ENCODE measurements around the gene TNFSF12.

The TNFSF12 gene

GRCh38 chr17:7548585-7549400 is at the start of gene TNFSF12:
Gene TNFSF12 (plus strand): TSS chr17:7549058. CDS start chr17:7549154, 96 bp downstream.
- peak within 1 kb of the TSS; percentile 74 for H3K4me3 ChIP-seq (ENCODE audit: low read length)
- DNase-seq (ENCODE audit: low read depth): peak; percentile 28
- no peak; the same call in 1 of the 2 replicates for TF ChIP-seq CTCF (conservative IDR thresholded peaks at IDR 0.05; ENCODE audit: low read length)

GRCh38 chr17:7499161-7499560 is 49.7 kb upstream of the TNFSF12 start:
- no peak for TF ChIP-seq CTCF (conservative IDR thresholded peaks at IDR 0.05; ENCODE audit: low read length)
- no peak for DNase-seq (ENCODE audit: low read depth)
- H3K4me3 ChIP-seq (ENCODE audit: low read length): no peak overlapping the region

DNA sequence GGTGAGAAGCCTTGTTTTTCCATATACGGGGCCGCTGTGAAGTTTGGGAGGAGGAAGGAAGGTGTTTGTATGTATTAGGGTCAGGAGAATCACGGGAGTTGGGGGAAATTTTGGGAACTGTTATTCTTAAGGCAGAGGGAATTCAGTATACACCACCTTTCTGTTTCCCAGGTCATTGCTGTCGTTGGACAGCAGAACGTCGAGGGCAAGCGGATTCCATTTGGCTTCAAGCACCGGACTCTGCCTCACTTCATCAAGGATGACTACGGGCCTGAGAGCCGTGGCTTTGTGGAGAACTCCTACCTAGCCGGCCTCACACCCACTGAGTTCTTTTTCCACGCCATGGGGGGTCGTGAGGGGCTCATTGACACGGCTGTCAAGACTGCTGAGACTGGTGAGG is 47.1 kb upstream of the TNFSF12 start:
- TF ChIP-seq CTCF (conservative IDR thresholded peaks at IDR 0.05; ENCODE audit: low read length): no peak
- DNase-seq (ENCODE audit: low read depth): no peak
- H3K4me3 ChIP-seq (ENCODE audit: low read length): no peak overlapping the region

GRCh38 chr17:7502171-7502847 is 46.5 kb upstream of the TNFSF12 start:
- no peak for TF ChIP-seq CTCF (conservative IDR thresholded peaks at IDR 0.05; ENCODE audit: low read length)
- no peak for DNase-seq (ENCODE audit: low read depth)
- no peak overlapping the region for H3K4me3 ChIP-seq (ENCODE audit: low read length)

DNA sequence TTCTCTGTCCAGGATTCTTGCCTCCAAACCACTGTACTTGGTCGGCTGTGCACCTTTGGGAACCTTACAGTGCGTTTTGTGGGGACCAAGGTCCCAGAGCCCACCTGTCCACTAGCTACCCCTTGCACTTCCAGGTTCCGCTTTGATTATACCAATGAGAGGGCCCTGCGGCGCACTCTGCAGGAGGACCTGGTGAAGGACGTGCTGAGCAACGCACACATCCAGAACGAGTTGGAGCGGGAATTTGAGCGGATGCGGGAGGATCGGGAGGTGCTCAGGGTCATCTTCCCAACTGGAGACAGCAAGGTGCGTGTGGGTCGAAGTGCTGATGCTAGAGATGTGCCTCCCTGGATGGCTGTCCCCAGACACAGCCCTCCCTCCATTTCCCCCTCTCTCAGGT is 45.9 kb upstream of the TNFSF12 start:
- TF ChIP-seq CTCF (conservative IDR thresholded peaks at IDR 0.05; ENCODE audit: low read length): no peak
- H3K4me3 ChIP-seq (ENCODE audit: low read length): no peak overlapping the region
- no peak for DNase-seq (ENCODE audit: low read depth)

- TF ChIP-seq CTCF (conservative IDR thresholded peaks at IDR 0.05; ENCODE audit: low read length): no peak
- no peak overlapping the region for H3K4me3 ChIP-seq (ENCODE audit: low read length)
- DNase-seq (ENCODE audit: low read depth): no peak
These were observed 45.3 kb upstream of the TNFSF12 start for GRCh38 chr17:7503521-7503920.

GRCh38 chr17:7508145-7508544 is 40.7 kb upstream of the TNFSF12 start:
- no peak overlapping the region for H3K4me3 ChIP-seq (ENCODE audit: low read length)
- no peak for DNase-seq (ENCODE audit: low read depth)
- TF ChIP-seq CTCF (conservative IDR thresholded peaks at IDR 0.05; ENCODE audit: low read length): no peak

Measured in AG10803 (cell line).